Neural cell (in vitro differentiated cells): Measurements from ENCODE around the gene SLC6A8. TPM values are rescaled to one million over a fixed set of nuclear protein-coding genes. Genes with fewer than 3 reads are reported as not detected.
"Not testable (repeated sequence)": the region's sequence is repeated elsewhere in the genome, so short reads cannot be mapped to it uniquely, and the experiment has no call there.

ENCODE experiments used
- H2AFZ ChIP-seq: fragments of 200-600, 300-800 bp; sonication (generic), shearing (Covaris generic); 2 replicates; pipeline ENCODE4 v1.6.0; 2014; ENCODE audit warnings: low read depth, mild to moderate bottlenecking, antibody characterized with exemption, low read length, moderate library complexity
- H3F3A ChIP-seq: fragments of 200-600 bp; shearing (Covaris generic); 2 replicates; pipeline ENCODE4 v1.6.1; 2016; ENCODE audit warnings: mild to moderate bottlenecking, moderate library complexity, mixed read lengths, antibody characterized with exemption, low read length; ENCODE audit not compliant: insufficient read depth, poor library complexity, severe bottlenecking
- H3K27ac ChIP-seq: fragments of 200-600, 300-800 bp; sonication (generic), shearing (Covaris generic); 2 replicates; pipeline ENCODE4 v1.5.1; 2014; ENCODE audit warnings: mild to moderate bottlenecking, low read length, moderate library complexity
- H3K27me3 ChIP-seq: fragments of 300-800, 200-600 bp; sonication (generic), shearing (Covaris generic); 2 replicates; pipeline ENCODE4 v1.6.0; 2014; ENCODE audit warnings: mild to moderate bottlenecking, low read depth, low read length, moderate library complexity; ENCODE audit not compliant: insufficient read depth
- H3K36me3 ChIP-seq: fragments of 300-800, 200-600 bp; sonication (generic), shearing (Covaris generic); 2 replicates; pipeline ENCODE4 v1.5.1; 2014; ENCODE audit warnings: mild to moderate bottlenecking, antibody characterized with exemption, low read length, moderate library complexity; ENCODE audit not compliant: insufficient read depth
- H3K4me2 ChIP-seq: fragments of 300-800, 200-600 bp; sonication (generic), shearing (Covaris generic); 2 replicates; pipeline ENCODE4 v1.6.0; 2014; ENCODE audit warnings: mild to moderate bottlenecking, low read length
- H3K4me3 ChIP-seq: fragments of 300-800, 200-600 bp; sonication (generic), shearing (Covaris generic); 2 replicates; pipeline ENCODE4 v1.5.1; 2014; ENCODE audit warnings: mild to moderate bottlenecking, low read length, moderate library complexity
- H3K79me2 ChIP-seq: fragments of 200-600 bp; shearing (Covaris generic); replicated peaks from 2 replicates; pipeline ENCODE4 v1.6.0; 2014; ENCODE audit warnings: mild to moderate bottlenecking, low read length, moderate library complexity; ENCODE audit not compliant: insufficient read depth
- H3K9ac ChIP-seq: fragments of 300-800, 200-600 bp; sonication (generic), shearing (Covaris generic); 2 replicates; pipeline ENCODE4 v1.6.1; 2016; ENCODE audit warnings: mild to moderate bottlenecking, low read length, mixed read lengths
- H3K9me2 ChIP-seq: fragments of 200-600 bp; shearing (Covaris generic); 2 replicates; pipeline ENCODE4 v1.6.1; 2016; ENCODE audit warnings: mild to moderate bottlenecking, low read length, mixed read lengths; ENCODE audit not compliant: insufficient read depth
- H3K9me3 ChIP-seq: fragments of 200-600, 300-800 bp; sonication (generic), shearing (Covaris generic); 2 replicates; pipeline ENCODE4 v1.6.1; 2016; ENCODE audit warnings: mild to moderate bottlenecking, mixed run types, low read length, moderate library complexity, mixed read lengths
- H4K20me1 ChIP-seq: fragments of 200-600 bp; shearing (Covaris generic); 2 replicates; pipeline ENCODE4 v1.6.1; 2016; ENCODE audit warnings: mild to moderate bottlenecking, mixed run types; ENCODE audit not compliant: insufficient read depth
- CTCF ChIP-seq: fragments of 450-650 bp; IDR thresholded peaks from 2 replicates; pipeline ENCODE4 v1.5.1; 2014; ENCODE audit warnings: antibody characterized with exemption, mild to moderate bottlenecking, moderate library complexity; ENCODE audit not compliant: poor library complexity, severe bottlenecking
- EP300 ChIP-seq: fragments of 450-650 bp; conservative IDR thresholded peaks from 2 replicates; pipeline ENCODE4 v1.6.1; 2014; ENCODE audit warnings: antibody characterized with exemption, mild to moderate bottlenecking, moderate library complexity; ENCODE audit not compliant: poor library complexity, severe bottlenecking
- EZH2 ChIP-seq: fragments of 200-600, 300-800 bp; shearing (Covaris generic), sonication (generic); IDR thresholded peaks from 2 replicates; pipeline ENCODE4 v1.6.1; 2014; ENCODE audit warnings: antibody characterized with exemption, low read length, borderline replicate concordance, mild to moderate bottlenecking; ENCODE audit not compliant: insufficient read depth, poor library complexity, severe bottlenecking
- MXI1 ChIP-seq: fragments of 450-650 bp; conservative IDR thresholded peaks from 2 replicates; pipeline ENCODE4 v1.6.1; 2014; ENCODE audit warnings: antibody characterized with exemption, mild to moderate bottlenecking; ENCODE audit not compliant: poor library complexity, severe bottlenecking
- POLR2AphosphoS5 ChIP-seq: IDR thresholded peaks from 2 replicates; pipeline ENCODE4 v1.6.1; 2012
- RAD21 ChIP-seq: fragments of 450-650 bp; conservative IDR thresholded peaks from 2 replicates; pipeline ENCODE4 v1.6.1; 2014; ENCODE audit warnings: antibody characterized with exemption, mild to moderate bottlenecking, moderate library complexity
- SMC3 ChIP-seq: fragments of 450-650 bp; conservative IDR thresholded peaks from 2 replicates; pipeline ENCODE4 v1.6.1; 2014; ENCODE audit warnings: antibody characterized with exemption, mild to moderate bottlenecking, moderate library complexity; ENCODE audit not compliant: poor library complexity
- TAF1 ChIP-seq: IDR thresholded peaks from 2 replicates; pipeline ENCODE4 v1.6.1; 2012; ENCODE audit warnings: low read depth
- polyA plus RNA-seq: library from polyadenylated mRNA; depleted of rRNA; stranded (reverse); fragments of >200 nt; gene quantifications from 2 replicates; pipeline ENCODE4 v1.2.3, GENCODE V29; 2014
- TF ChIP-seq, protein P1 (sequence below): IDR thresholded peaks from 2 replicates; pipeline ENCODE4 v1.6.1; 2012; ENCODE audit warnings: borderline replicate concordance

The SLC6A8 gene
- polyA plus RNA-seq, 1 donor from 2014 or later, result 36.4 TPM

DNA sequence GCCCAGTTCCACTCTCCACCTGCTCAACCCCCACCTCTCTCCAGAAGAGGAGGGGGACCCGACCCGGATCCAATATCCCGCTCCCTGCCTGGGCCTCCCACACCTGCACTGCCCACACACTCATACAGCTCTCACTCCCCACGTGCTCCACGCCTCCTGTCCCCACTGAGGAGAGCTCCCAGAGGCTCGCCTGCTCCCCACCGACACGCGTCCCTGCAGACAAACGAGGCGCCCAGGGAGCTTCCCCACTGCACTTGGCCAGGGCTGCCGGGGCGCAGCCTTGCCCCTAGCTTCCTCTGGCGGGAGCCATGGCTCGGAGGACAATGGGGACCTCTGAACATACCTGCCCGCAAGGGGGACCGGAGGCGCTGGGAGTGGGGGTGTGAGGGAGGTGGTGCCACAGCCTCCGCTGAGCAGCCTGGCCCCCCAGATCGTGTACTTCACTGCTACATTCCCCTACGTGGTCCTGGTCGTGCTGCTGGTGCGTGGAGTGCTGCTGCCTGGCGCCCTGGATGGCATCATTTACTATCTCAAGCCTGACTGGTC, 5.0 kb downstream of the SLC6A8 start:
- no peaks in the 10 kb centered on the region for H3K36me3 ChIP-seq

GRCh38 chrX:153693216-153694086, 5.7 kb downstream of the SLC6A8 start:
- Histone ChIP-seq H3K27ac (no peak overlapping the region), H4K20me1 (peaks cover 4% of the 10 kb centered on the region)
- no peak for TF ChIP-seq TAF1
- TF ChIP-seq CTCF, result no peak
- no peak for TF ChIP-seq EP300
- no peak for TF ChIP-seq MXI1
- TF ChIP-seq SMC3, result no peak
- TF ChIP-seq, protein P1, sequence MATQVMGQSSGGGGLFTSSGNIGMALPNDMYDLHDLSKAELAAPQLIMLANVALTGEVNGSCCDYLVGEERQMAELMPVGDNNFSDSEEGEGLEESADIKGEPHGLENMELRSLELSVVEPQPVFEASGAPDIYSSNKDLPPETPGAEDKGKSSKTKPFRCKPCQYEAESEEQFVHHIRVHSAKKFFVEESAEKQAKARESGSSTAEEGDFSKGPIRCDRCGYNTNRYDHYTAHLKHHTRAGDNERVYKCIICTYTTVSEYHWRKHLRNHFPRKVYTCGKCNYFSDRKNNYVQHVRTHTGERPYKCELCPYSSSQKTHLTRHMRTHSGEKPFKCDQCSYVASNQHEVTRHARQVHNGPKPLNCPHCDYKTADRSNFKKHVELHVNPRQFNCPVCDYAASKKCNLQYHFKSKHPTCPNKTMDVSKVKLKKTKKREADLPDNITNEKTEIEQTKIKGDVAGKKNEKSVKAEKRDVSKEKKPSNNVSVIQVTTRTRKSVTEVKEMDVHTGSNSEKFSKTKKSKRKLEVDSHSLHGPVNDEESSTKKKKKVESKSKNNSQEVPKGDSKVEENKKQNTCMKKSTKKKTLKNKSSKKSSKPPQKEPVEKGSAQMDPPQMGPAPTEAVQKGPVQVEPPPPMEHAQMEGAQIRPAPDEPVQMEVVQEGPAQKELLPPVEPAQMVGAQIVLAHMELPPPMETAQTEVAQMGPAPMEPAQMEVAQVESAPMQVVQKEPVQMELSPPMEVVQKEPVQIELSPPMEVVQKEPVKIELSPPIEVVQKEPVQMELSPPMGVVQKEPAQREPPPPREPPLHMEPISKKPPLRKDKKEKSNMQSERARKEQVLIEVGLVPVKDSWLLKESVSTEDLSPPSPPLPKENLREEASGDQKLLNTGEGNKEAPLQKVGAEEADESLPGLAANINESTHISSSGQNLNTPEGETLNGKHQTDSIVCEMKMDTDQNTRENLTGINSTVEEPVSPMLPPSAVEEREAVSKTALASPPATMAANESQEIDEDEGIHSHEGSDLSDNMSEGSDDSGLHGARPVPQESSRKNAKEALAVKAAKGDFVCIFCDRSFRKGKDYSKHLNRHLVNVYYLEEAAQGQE, result no peak
- no peak for TF ChIP-seq EZH2
- no peak for TF ChIP-seq POLR2AphosphoS5

More for the DNA sequence above, 5.0 kb downstream of the SLC6A8 start:
- no peak overlapping the region for H3K4me3 ChIP-seq
- H4K20me1 ChIP-seq, result peaks cover 4% of the 10 kb centered on the region
- H3K4me2 ChIP-seq, result no peak overlapping the region
- no peak overlapping the region for H3K9ac ChIP-seq
- no peaks in the 10 kb centered on the region for H3K9me3 ChIP-seq
- TF ChIP-seq POLR2AphosphoS5, result no peak
- no peak for TF ChIP-seq RAD21
- no peak for TF ChIP-seq CTCF
- TF ChIP-seq EZH2, result no peak
- no peak for TF ChIP-seq TAF1
- TF ChIP-seq SMC3, result no peak
- TF ChIP-seq MXI1, result no peak
- TF ChIP-seq EP300, result no peak
- no peaks in the 10 kb centered on the region for H3K27me3 ChIP-seq
- H3K27ac ChIP-seq, result no peak overlapping the region
- H2AFZ ChIP-seq, result no peak overlapping the region
- H3K79me2 ChIP-seq, result peaks cover 9% of the 10 kb centered on the region
- H3K9me2 ChIP-seq, result no peaks in the 10 kb centered on the region
- no peaks in the 10 kb centered on the region for H3F3A ChIP-seq

GRCh38 chrX:153694256-153694655, 6.5 kb downstream of the SLC6A8 start:
- H3K27ac ChIP-seq, H3K36me3 ChIP-seq, H3K79me2 ChIP-seq: not testable (repeated sequence)

More at GRCh38 chrX:153693216-153694086, 5.7 kb downstream of the SLC6A8 start:
- H3K9ac ChIP-seq, result no peak overlapping the region
- no peak overlapping the region for H3K4me2 ChIP-seq
- H2AFZ ChIP-seq, result no peak overlapping the region
- H3K36me3 ChIP-seq, result no peaks in the 10 kb centered on the region
- peaks cover 9% of the 10 kb centered on the region for H3K79me2 ChIP-seq
- H3K9me3 ChIP-seq, result no peaks in the 10 kb centered on the region
- no peaks in the 10 kb centered on the region for H3K27me3 ChIP-seq
- H3K4me3 ChIP-seq, result no peak overlapping the region
- H3K9me2 ChIP-seq, result no peaks in the 10 kb centered on the region
- no peaks in the 10 kb centered on the region for H3F3A ChIP-seq

More at GRCh38 chrX:153694256-153694655, 6.5 kb downstream of the SLC6A8 start:
- not testable (repeated sequence) for H4K20me1 ChIP-seq, H3K27me3 ChIP-seq, H2AFZ ChIP-seq, H3K9me2 ChIP-seq, H3F3A ChIP-seq, H3K9ac ChIP-seq, H3K4me2 ChIP-seq, H3K4me3 ChIP-seq, H3K9me3 ChIP-seq
